GM23338 (cell line): ENCODE measurements around the gene OPRL1. TPM values are rescaled to one million over a fixed set of nuclear protein-coding genes. Genes with fewer than 3 reads are reported as not detected.

ENCODE experiments used
- ATAC-seq: fragments of 200-7000 bp; cut with Tn5 transposase; 3 replicates; pipeline ENCODE4 v1.9.1; 2020
- DNase-seq: peaks from one replicate; pipeline ENCODE4 v3.0.0-alpha.2; 2015; ENCODE audit warnings: low spot score
- H2AFZ ChIP-seq: fragments of 200-600 bp; sonication (generic); 2 replicates; pipeline ENCODE4 v1.8.0; 2016; ENCODE audit warnings: antibody characterized with exemption, mild to moderate bottlenecking, moderate library complexity
- H3F3A ChIP-seq: fragments of 200-600 bp; sonication (generic); replicated peaks from 2 replicates; pipeline ENCODE4 v1.8.0; 2017; ENCODE audit warnings: antibody characterized with exemption, mixed run types, low read depth
- H3K27ac ChIP-seq: fragments of 200-600 bp; sonication (generic); 2 replicates; pipeline ENCODE4 v1.6.1; 2016; ENCODE audit warnings: low read depth
- H3K27me3 ChIP-seq: fragments of 200-600 bp; sonication (generic); 2 replicates; pipeline ENCODE4 v1.8.0; 2016; ENCODE audit warnings: mild to moderate bottlenecking, mixed run types, moderate library complexity; ENCODE audit not compliant: insufficient read depth
- H3K36me3 ChIP-seq: fragments of 200-600 bp; sonication (generic); 2 replicates; pipeline ENCODE4 v1.8.0; 2016; ENCODE audit warnings: mild to moderate bottlenecking; ENCODE audit not compliant: insufficient read depth
- H3K4me1 ChIP-seq: fragments of 200-600 bp; sonication (generic); 2 replicates; pipeline ENCODE4 v1.8.0; 2016; ENCODE audit warnings: mild to moderate bottlenecking, moderate library complexity; ENCODE audit not compliant: insufficient read depth
- H3K4me2 ChIP-seq: fragments of 200-600 bp; sonication (generic); 2 replicates; pipeline ENCODE4 v1.7.1; 2017; ENCODE audit warnings: mixed run types
- H3K4me3 ChIP-seq: fragments of 200-600 bp; sonication (generic); 2 replicates; pipeline ENCODE4 v1.6.1; 2016; ENCODE audit warnings: mixed run types
- H3K79me2 ChIP-seq: fragments of 200-600 bp; sonication (generic); replicated peaks from 2 replicates; pipeline ENCODE4 v1.8.0; 2017; ENCODE audit warnings: mild to moderate bottlenecking; ENCODE audit not compliant: insufficient read depth
- H3K9me2 ChIP-seq: fragments of 200-600 bp; sonication (generic); 2 replicates; pipeline ENCODE4 v1.8.0; 2017; ENCODE audit not compliant: insufficient read depth
- H4K20me1 ChIP-seq: fragments of 200-600 bp; sonication (generic); replicated peaks from 2 replicates; pipeline ENCODE4 v1.8.0; 2017; ENCODE audit warnings: mild to moderate bottlenecking; ENCODE audit not compliant: insufficient read depth
- H3K27ac Mint-ChIP-seq: 2 replicates; pipeline ENCODE4 v1.8.0; 2020; ENCODE audit warnings: inconsistent platforms, mild to moderate bottlenecking, moderate library complexity, mixed read lengths
- H3K27me3 Mint-ChIP-seq: 3 replicates; pipeline ENCODE4 v1.8.0; 2022; ENCODE audit warnings: low read depth, mild to moderate bottlenecking, moderate library complexity, mixed read lengths, inconsistent platforms; ENCODE audit not compliant: insufficient read depth, poor library complexity
- H3K36me3 Mint-ChIP-seq: 3 replicates; pipeline ENCODE4 v1.8.0; 2021; ENCODE audit warnings: low read depth, mild to moderate bottlenecking, inconsistent platforms, moderate library complexity, mixed read lengths
- H3K4me1 Mint-ChIP-seq: 3 replicates; pipeline ENCODE4 v1.8.0; 2020; ENCODE audit warnings: mild to moderate bottlenecking, inconsistent platforms, mixed read lengths
- H3K4me3 Mint-ChIP-seq: 3 replicates; pipeline ENCODE4 v1.8.0; 2021; ENCODE audit warnings: moderate library complexity, mild to moderate bottlenecking, inconsistent platforms, mixed read lengths
- H3K9me3 Mint-ChIP-seq: 3 replicates; pipeline ENCODE4 v1.8.0; 2020; ENCODE audit warnings: moderate library complexity, mild to moderate bottlenecking, inconsistent platforms, mixed read lengths
- CTCF ChIP-seq, 2 experiments: fragments of 200-600 bp in 1 of 2; sonication (generic) in 1 of 2; conservative IDR thresholded peaks; 2 replicates each; pipeline versions ENCODE4 v1.5.1 to v1.6.1; 2016 to 2017; ENCODE audit warnings: antibody characterized with exemption in 2 of 2, low read depth in 2 of 2, mild to moderate bottlenecking in 2 of 2, moderate library complexity in 1 of 2
- ETS1 ChIP-seq: IDR thresholded peaks from 2 replicates; pipeline ENCODE4 v1.6.1; 2016; ENCODE audit warnings: antibody characterized with exemption
- EZH2 ChIP-seq: fragments of 200-600 bp; sonication (generic); IDR thresholded peaks from one replicate; pipeline ENCODE4 v1.8.0; 2017; ENCODE audit warnings: antibody characterized with exemption, mild to moderate bottlenecking, low read depth; ENCODE audit not compliant: unreplicated experiment
- EZH2phosphoT487 ChIP-seq: fragments of 200-600 bp; sonication (generic); IDR thresholded peaks from one replicate; pipeline ENCODE4 v1.8.1; 2018; ENCODE audit warnings: antibody characterized with exemption; ENCODE audit not compliant: unreplicated experiment
- JUNB ChIP-seq: IDR thresholded peaks from one replicate; pipeline ENCODE4 v1.6.1; 2016; ENCODE audit warnings: antibody characterized with exemption; ENCODE audit not compliant: unreplicated experiment
- NANOG ChIP-seq: IDR thresholded peaks from 2 replicates; pipeline ENCODE4 v1.6.1; 2016; ENCODE audit warnings: antibody characterized with exemption, borderline replicate concordance
- REST ChIP-seq: IDR thresholded peaks from one replicate; pipeline ENCODE4 v1.6.1; 2018; ENCODE audit warnings: antibody characterized with exemption; ENCODE audit not compliant: unreplicated experiment
- STAT1 ChIP-seq: IDR thresholded peaks from one replicate; pipeline ENCODE4 v1.6.1; 2016; ENCODE audit warnings: antibody characterized with exemption; ENCODE audit not compliant: unreplicated experiment
- ZNF114 ChIP-seq: fragments of 250-450 bp; sonication (Bioruptor Pico); IDR thresholded peaks from 2 replicates; pipeline ENCODE4 v1.5.0; 2020; ENCODE audit warnings: mild to moderate bottlenecking, moderate library complexity
- ZNF331 ChIP-seq: fragments of 250-450 bp; sonication (Bioruptor Pico); IDR thresholded peaks from 2 replicates; pipeline ENCODE4 v1.5.0; 2020; ENCODE audit warnings: low read depth, mild to moderate bottlenecking, moderate library complexity
- polyA plus RNA-seq: library from polyadenylated mRNA; unstranded; fragments of >200 nt; fragmentation: Nextera tagmentation; extraction: Ambion mirVana; gene quantifications from 2 replicates; pipeline ENCODE4 v1.2.1, GENCODE V29; 2016
- total RNA-seq: library from RNA; depleted of rRNA; stranded (reverse); fragments of >200 nt; shearing (Covaris generic); gene quantifications from 2 replicates; pipeline ENCODE4 v1.2.3, GENCODE V29; 2014

The OPRL1 gene
- total and polyA plus RNA-seq, 2 experiments from 2014 or later = 0.27 to 1.1 TPM

GRCh38 chr20:64045346-64046011 is 34.4 kb upstream of the OPRL1 start (continued):
- TF ChIP-seq CTCF (conservative IDR thresholded peaks at IDR 0.05; ENCODE audit: low read depth in 2 of 2) (no peak), JUNB (no peak), NANOG (no peak), EZH2 (no peak), ZNF114 (no peak), STAT1 (no peak), REST (no peak)

- Mint-ChIP-seq H3K4me1 (peaks cover 16% of the 10 kb centered on the region), H3K9me3 (no peaks in the 10 kb centered on the region), H3K27ac (no peak overlapping the region), H3K4me3 (no peak overlapping the region), H3K27me3 (peaks cover 70% of the 10 kb centered on the region), H3K36me3 (no peaks in the 10 kb centered on the region; the same call in 2 of the 3 replicates)
- DNase-seq (no peak), ATAC-seq (no peak)
- Histone ChIP-seq H3K4me2 (no peak overlapping the region), H2AFZ (no peak overlapping the region), H3K27me3 (peaks cover 80% of the 10 kb centered on the region), H3K36me3 (no peaks in the 10 kb centered on the region), H4K20me1 (no peaks in the 10 kb centered on the region), H3K9me2 (no peaks in the 10 kb centered on the region), H3K4me3 (no peak overlapping the region), H3F3A (0 out of 2 replicates have a peak, but pooled peaks cover 10% of the 10 kb centered on the region), H3K4me1 (peaks cover 15% of the 10 kb centered on the region), H3K27ac (no peak overlapping the region), H3K79me2 (no peaks in the 10 kb centered on the region)
- no peak for TF ChIP-seq ZNF331 (CRISPR knock-in tag)
- no peak for TF ChIP-seq EZH2phosphoT487
- TF ChIP-seq STAT1 = no peak
- TF ChIP-seq EZH2 = no peak
- no peak for TF ChIP-seq REST
- TF ChIP-seq ETS1 = no peak
- no peak for TF ChIP-seq CTCF (conservative IDR thresholded peaks at IDR 0.05; ENCODE audit: low read depth in 2 of 2)
Observed at GRCh38 chr20:64047046-64047389, 32.9 kb upstream of the OPRL1 start.
